GM23338 (cell line): Measurements from ENCODE around the gene RCBTB2.

ENCODE experiments used
- EZH2 ChIP-seq: fragments of 200-600 bp; sonication (generic); IDR thresholded peaks from one replicate; pipeline ENCODE4 v1.8.0; 2017; ENCODE audit warnings: antibody characterized with exemption, mild to moderate bottlenecking, low read depth; ENCODE audit not compliant: unreplicated experiment
- EZH2phosphoT487 ChIP-seq: fragments of 200-600 bp; sonication (generic); IDR thresholded peaks from one replicate; pipeline ENCODE4 v1.8.1; 2018; ENCODE audit warnings: antibody characterized with exemption; ENCODE audit not compliant: unreplicated experiment
- JUNB ChIP-seq: IDR thresholded peaks from one replicate; pipeline ENCODE4 v1.6.1; 2016; ENCODE audit warnings: antibody characterized with exemption; ENCODE audit not compliant: unreplicated experiment
- NANOG ChIP-seq: IDR thresholded peaks from 2 replicates; pipeline ENCODE4 v1.6.1; 2016; ENCODE audit warnings: antibody characterized with exemption, borderline replicate concordance
- POLR2AphosphoS5 ChIP-seq: IDR thresholded peaks from 2 replicates; pipeline ENCODE4 v1.6.1; 2016; ENCODE audit warnings: antibody characterized with exemption, low read depth
- TF ChIP-seq, protein P1 (sequence below), 2 experiments: fragments of 200-600 bp in 1 of 2; sonication (generic) in 1 of 2; conservative IDR thresholded peaks; 2 replicates each; pipeline versions ENCODE4 v1.5.1 to v1.6.1; 2016 to 2017; ENCODE audit warnings: antibody characterized with exemption in 2 of 2, low read depth in 2 of 2, mild to moderate bottlenecking in 2 of 2, moderate library complexity in 1 of 2
- TF ChIP-seq, protein P2 (sequence below): IDR thresholded peaks from one replicate; pipeline ENCODE4 v1.6.1; 2018; ENCODE audit warnings: antibody characterized with exemption; ENCODE audit not compliant: unreplicated experiment

DNA sequence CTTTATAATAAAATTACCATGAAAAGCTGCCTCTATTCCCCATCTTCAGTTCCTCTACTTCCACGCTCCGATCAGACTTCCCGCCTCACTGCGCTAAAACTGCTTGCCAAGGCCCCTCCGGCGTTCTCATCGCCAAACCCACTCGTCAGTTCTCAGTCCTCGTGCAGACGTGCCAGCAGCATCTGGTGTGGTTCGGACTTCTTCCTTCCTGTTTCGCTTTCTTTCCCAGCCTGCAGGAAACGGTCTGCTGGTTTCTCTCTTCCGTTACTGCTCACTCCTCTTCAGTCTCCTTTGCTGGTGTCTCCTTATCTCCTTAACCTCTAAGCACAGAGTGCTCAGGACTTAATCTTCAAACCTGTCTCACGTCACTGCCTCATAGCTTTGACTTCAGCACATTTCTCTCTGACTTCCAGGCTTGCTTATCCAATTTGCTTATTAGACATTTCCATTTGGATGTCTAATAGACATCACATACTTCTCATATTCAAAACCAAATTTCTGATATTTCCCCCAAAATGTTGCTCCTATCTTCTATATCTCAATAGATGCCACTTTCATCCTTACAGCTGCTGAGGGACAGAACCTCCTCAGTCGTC, 40.3 kb downstream of the RCBTB2 start:
- no peak for TF ChIP-seq NANOG
- TF ChIP-seq, protein P1, sequence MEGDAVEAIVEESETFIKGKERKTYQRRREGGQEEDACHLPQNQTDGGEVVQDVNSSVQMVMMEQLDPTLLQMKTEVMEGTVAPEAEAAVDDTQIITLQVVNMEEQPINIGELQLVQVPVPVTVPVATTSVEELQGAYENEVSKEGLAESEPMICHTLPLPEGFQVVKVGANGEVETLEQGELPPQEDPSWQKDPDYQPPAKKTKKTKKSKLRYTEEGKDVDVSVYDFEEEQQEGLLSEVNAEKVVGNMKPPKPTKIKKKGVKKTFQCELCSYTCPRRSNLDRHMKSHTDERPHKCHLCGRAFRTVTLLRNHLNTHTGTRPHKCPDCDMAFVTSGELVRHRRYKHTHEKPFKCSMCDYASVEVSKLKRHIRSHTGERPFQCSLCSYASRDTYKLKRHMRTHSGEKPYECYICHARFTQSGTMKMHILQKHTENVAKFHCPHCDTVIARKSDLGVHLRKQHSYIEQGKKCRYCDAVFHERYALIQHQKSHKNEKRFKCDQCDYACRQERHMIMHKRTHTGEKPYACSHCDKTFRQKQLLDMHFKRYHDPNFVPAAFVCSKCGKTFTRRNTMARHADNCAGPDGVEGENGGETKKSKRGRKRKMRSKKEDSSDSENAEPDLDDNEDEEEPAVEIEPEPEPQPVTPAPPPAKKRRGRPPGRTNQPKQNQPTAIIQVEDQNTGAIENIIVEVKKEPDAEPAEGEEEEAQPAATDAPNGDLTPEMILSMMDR (conservative IDR thresholded peaks at IDR 0.05; ENCODE audit: low read depth in 2 of 2), result no peak
- no peak for TF ChIP-seq JUNB
- TF ChIP-seq EZH2phosphoT487, result no peak
- no peak for TF ChIP-seq EZH2
- TF ChIP-seq, protein P2, sequence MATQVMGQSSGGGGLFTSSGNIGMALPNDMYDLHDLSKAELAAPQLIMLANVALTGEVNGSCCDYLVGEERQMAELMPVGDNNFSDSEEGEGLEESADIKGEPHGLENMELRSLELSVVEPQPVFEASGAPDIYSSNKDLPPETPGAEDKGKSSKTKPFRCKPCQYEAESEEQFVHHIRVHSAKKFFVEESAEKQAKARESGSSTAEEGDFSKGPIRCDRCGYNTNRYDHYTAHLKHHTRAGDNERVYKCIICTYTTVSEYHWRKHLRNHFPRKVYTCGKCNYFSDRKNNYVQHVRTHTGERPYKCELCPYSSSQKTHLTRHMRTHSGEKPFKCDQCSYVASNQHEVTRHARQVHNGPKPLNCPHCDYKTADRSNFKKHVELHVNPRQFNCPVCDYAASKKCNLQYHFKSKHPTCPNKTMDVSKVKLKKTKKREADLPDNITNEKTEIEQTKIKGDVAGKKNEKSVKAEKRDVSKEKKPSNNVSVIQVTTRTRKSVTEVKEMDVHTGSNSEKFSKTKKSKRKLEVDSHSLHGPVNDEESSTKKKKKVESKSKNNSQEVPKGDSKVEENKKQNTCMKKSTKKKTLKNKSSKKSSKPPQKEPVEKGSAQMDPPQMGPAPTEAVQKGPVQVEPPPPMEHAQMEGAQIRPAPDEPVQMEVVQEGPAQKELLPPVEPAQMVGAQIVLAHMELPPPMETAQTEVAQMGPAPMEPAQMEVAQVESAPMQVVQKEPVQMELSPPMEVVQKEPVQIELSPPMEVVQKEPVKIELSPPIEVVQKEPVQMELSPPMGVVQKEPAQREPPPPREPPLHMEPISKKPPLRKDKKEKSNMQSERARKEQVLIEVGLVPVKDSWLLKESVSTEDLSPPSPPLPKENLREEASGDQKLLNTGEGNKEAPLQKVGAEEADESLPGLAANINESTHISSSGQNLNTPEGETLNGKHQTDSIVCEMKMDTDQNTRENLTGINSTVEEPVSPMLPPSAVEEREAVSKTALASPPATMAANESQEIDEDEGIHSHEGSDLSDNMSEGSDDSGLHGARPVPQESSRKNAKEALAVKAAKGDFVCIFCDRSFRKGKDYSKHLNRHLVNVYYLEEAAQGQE, result no peak
- TF ChIP-seq POLR2AphosphoS5, result no peak
